HepG2 (cell line): ENCODE results near the gene PKNOX2. TPM values are rescaled to one million over a fixed set of nuclear protein-coding genes. Genes with fewer than 3 reads are reported as not detected.

ENCODE experiments used
- ATAC-seq: fragments of 200-7000 bp; cut with Tn5 transposase; 3 replicates; pipeline ENCODE4 v1.9.1; 2020; ENCODE audit warnings: mild to moderate bottlenecking, moderate library complexity
- BruUV-seq: library from RNA; stranded (reverse); fragments of 400-500 nt; replicated peaks from 2 replicates; lab custom pipeline; 2021; lab: Mats Ljungman, UMichigan
- CTCF ChIA-PET: fragments of 300-600 bp; formaldehyde crosslinking; extraction: SDS; loops from one replicate; lab custom pipeline; 2021; ENCODE audit warnings: low total read pairs, inconsistent platforms, low intra/inter-chr PET ratio; lab: Yijun Ruan, JAX
- POLR2A ChIA-PET: fragments of 350-600 bp; sonication (Branson Sonifier 250); formaldehyde crosslinking; loops from one replicate; lab custom pipeline; 2020; ENCODE audit warnings: antibody characterized with exemption, inconsistent platforms; lab: Yijun Ruan, JAX
- DNase-seq: peaks from one replicate; pipeline ENCODE4 v3.0.0-alpha.2; 2015; ENCODE audit warnings: low spot score
- FAIRE-seq: peaks from 3 replicates; lab custom pipeline; 2011; peaks lifted over from hg19 to GRCh38; lab: Jason Lieb, UNC
- H2AFZ ChIP-seq: one replicate; pipeline ENCODE4 v1.6.1; 2011; ENCODE audit warnings: low read length, inconsistent platforms
- H3K27ac ChIP-seq: fragments of 300-600 bp; 3 replicates; pipeline ENCODE4 v1.8.0; 2011; ENCODE audit warnings: mixed run types, mild to moderate bottlenecking, mixed read lengths, low read length, inconsistent platforms; ENCODE audit not compliant: insufficient read depth; ENCODE audit errors: extremely low read length
- H3K27me3 ChIP-seq, 2 experiments: fragments of 200-600 bp in 1 of 2; 2 replicates in 1 of 2; 3 replicates in 1 of 2; pipeline versions ENCODE4 v1.6.0 to v1.8.0; 2011; ENCODE audit warnings: low read length in 2 of 2, mild to moderate bottlenecking in 2 of 2, moderate library complexity in 2 of 2, inconsistent platforms in 1 of 2; ENCODE audit not compliant: insufficient read depth in 2 of 2, control insufficient read depth in 1 of 2
- H3K36me3 ChIP-seq, 2 experiments: fragments of 200-600 bp in 1 of 2; replicated peaks in 1 of 2; 2 replicates in 1 of 2; 3 replicates in 1 of 2; pipeline versions ENCODE4 v1.5.1 to v1.8.0; 2011; ENCODE audit warnings: low read length in 2 of 2, inconsistent platforms in 1 of 2; ENCODE audit not compliant: insufficient read depth in 2 of 2, control insufficient read depth in 1 of 2
- H3K4me1 ChIP-seq: 2 replicates; pipeline ENCODE4 v1.5.1; 2012; ENCODE audit warnings: low read length, inconsistent platforms; ENCODE audit not compliant: insufficient read depth
- H3K4me2 ChIP-seq: 2 replicates; pipeline ENCODE4 v1.6.0; 2011; ENCODE audit warnings: low read depth, low read length, inconsistent platforms
- H3K4me3 ChIP-seq, 3 experiments: fragments of 200-600 bp in 1 of 3; sonication (generic), shearing (Covaris generic) in 1 of 3; replicated peaks in 1 of 3; 2 replicates each; pipeline ENCODE4 v1.5.1; 2011 to 2016; ENCODE audit warnings: low read length in 3 of 3, inconsistent platforms in 2 of 3, low read depth in 2 of 3, mild to moderate bottlenecking in 2 of 3, control low read depth in 1 of 3, mixed read lengths in 1 of 3; ENCODE audit not compliant: insufficient read depth in 1 of 3
- H3K79me2 ChIP-seq: one replicate; pipeline ENCODE4 v1.6.1; 2011; ENCODE audit warnings: low read length, inconsistent platforms; ENCODE audit not compliant: insufficient read depth
- H3K9ac ChIP-seq: 2 replicates; pipeline ENCODE4 v1.6.0; 2011; ENCODE audit warnings: mild to moderate bottlenecking, low read depth, low read length, inconsistent platforms; ENCODE audit not compliant: insufficient read depth
- H3K9me3 ChIP-seq: 2 replicates; pipeline ENCODE4 v1.5.1; 2012; ENCODE audit warnings: mild to moderate bottlenecking, low read length
- H4K20me1 ChIP-seq: 2 replicates; pipeline ENCODE4 v1.6.0; 2011; ENCODE audit warnings: inconsistent platforms, mild to moderate bottlenecking, low read length, moderate library complexity; ENCODE audit not compliant: insufficient read depth
- ARNT2 ChIP-seq: sonication (generic); formaldehyde crosslinking; IDR thresholded peaks from 2 replicates; pipeline ENCODE4 v1.8.0; 2022; ENCODE audit warnings: mild to moderate bottlenecking, low read depth, missing genetic modification reagents, moderate library complexity
- EZH2 ChIP-seq: conservative IDR thresholded peaks from 2 replicates; pipeline ENCODE4 v1.6.1; 2012; ENCODE audit warnings: mild to moderate bottlenecking, low read depth, low read length, moderate library complexity
- GLI4 ChIP-seq: sonication (generic); formaldehyde crosslinking; IDR thresholded peaks from 2 replicates; pipeline ENCODE4 v1.5.1; 2020; ENCODE audit warnings: missing genetic modification reagents, mild to moderate bottlenecking, moderate library complexity, borderline replicate concordance
- HNF1B ChIP-seq: sonication (generic); formaldehyde crosslinking; IDR thresholded peaks from 2 replicates; pipeline ENCODE4 v1.5.1; 2020; ENCODE audit warnings: mild to moderate bottlenecking, moderate library complexity, missing genetic modification reagents
- MED8 ChIP-seq: sonication (generic); formaldehyde crosslinking; IDR thresholded peaks from 2 replicates; pipeline ENCODE4 v1.8.1; 2023; ENCODE audit warnings: mild to moderate bottlenecking, missing genetic modification reagents; ENCODE audit not compliant: insufficient replicate concordance
- REXO4 ChIP-seq: sonication (generic); formaldehyde crosslinking; IDR thresholded peaks from 2 replicates; pipeline ENCODE4 v1.8.0; 2022; ENCODE audit warnings: missing genetic modification reagents, mild to moderate bottlenecking, borderline replicate concordance
- SIX4 ChIP-seq: sonication (generic); formaldehyde crosslinking; IDR thresholded peaks from 2 replicates; pipeline ENCODE4 v1.4.0; 2020; ENCODE audit warnings: missing genetic modification reagents
- ZNF30 ChIP-seq: sonication (generic); formaldehyde crosslinking; IDR thresholded peaks from 2 replicates; pipeline ENCODE4 v1.5.0; 2020; ENCODE audit warnings: mild to moderate bottlenecking, missing genetic modification reagents
- ZNF326 ChIP-seq: sonication (generic); formaldehyde crosslinking; IDR thresholded peaks from 2 replicates; pipeline ENCODE4 v1.4.0; 2020; ENCODE audit warnings: missing genetic modification reagents, borderline replicate concordance
- ZNF496 ChIP-seq: sonication (generic); formaldehyde crosslinking; IDR thresholded peaks from 2 replicates; pipeline ENCODE4 v1.8.1; 2023; ENCODE audit warnings: mild to moderate bottlenecking, moderate library complexity, missing genetic modification reagents; ENCODE audit not compliant: insufficient replicate concordance
- ZNF607 ChIP-seq: sonication (generic); formaldehyde crosslinking; IDR thresholded peaks from 2 replicates; pipeline ENCODE4 v1.5.1; 2020; ENCODE audit warnings: missing genetic modification reagents, mild to moderate bottlenecking, borderline replicate concordance
- ZSCAN9 ChIP-seq: IDR thresholded peaks from 2 replicates; pipeline ENCODE4 v1.6.1; 2016; ENCODE audit warnings: borderline replicate concordance
- WGBS: methylation state at CpG from one replicate; pipeline ENCODE4 v1.1.6; 2017; ENCODE audit warnings: low lambda C conversion rate; 5-methylcytosine and 5-hydroxymethylcytosine counted together
- in situ Hi-C: cut with HindIII; loops from 2 replicates; pipeline ENCODE4 v1.10.0; 2017; ENCODE audit warnings: low pct_unique_long_range_greater_than_20kb; ENCODE audit not compliant: extremely low pct_ligation_motif_present
- intact Hi-C: fragments of 100-400 bp; cut with micrococcal nuclease; formaldehyde crosslinking; loops from one replicate; pipeline ENCODE4 v1.10.0; 2022; ENCODE audit not compliant: unreplicated experiment
- polyA plus RNA-seq, 8 experiments: library from polyadenylated mRNA; depleted of rRNA in 3 of 8; stranded (reverse) in 7 of 8; unstranded in 1 of 8; fragments of >200 nt; fragmentation: Illumina TruSeq in 4 of 8; extraction: Trizol in 4 of 8; gene quantifications; 2 replicates each; pipeline versions ENCODE4 v1.2.1 to v1.2.3, GENCODE V29; 2011 to 2016; ENCODE audit warnings: low read depth in 4 of 8, missing spikeins in 1 of 8, mixed read lengths in 1 of 8; ENCODE audit not compliant: insufficient read depth in 1 of 8
- total RNA-seq, 5 experiments: library from RNA; depleted of rRNA; stranded (reverse); fragments of >200 nt; fragmentation: Illumina TruSeq; extraction: Trizol; gene quantifications; 2 replicates each; pipeline ENCODE4 v1.2.3, GENCODE V29; 2016; ENCODE audit warnings: low read depth in 1 of 5

Gene PKNOX2
- total and polyA plus RNA-seq, 2 of the 13 experiments (the other 11 are each of a cell fraction or from before 2014, with no cell fraction given): not detected

GRCh38 chr11:125414121-125414520 is 249.6 kb downstream of the PKNOX2 start:
- no peak for DNase-seq
- FAIRE-seq: no peak
- in situ Hi-C loops: no loop called here
- Histone ChIP-seq H3K27me3 (peaks cover 8 to 54% of the 10 kb centered on the region in 2 experiments; a peak in 4 of 5 replicates), H3K4me2 (no peak overlapping the region), H3K27ac (no peak overlapping the region), H3K4me1 (no peaks in the 10 kb centered on the region)
- TF ChIP-seq ZNF607: no peak
- no peak for TF ChIP-seq ZNF326 (CRISPR knock-in tag)
- TF ChIP-seq SIX4 (CRISPR knock-in tag): no peak
- TF ChIP-seq ZSCAN9 (CRISPR knock-in tag): no peak
- no peak for TF ChIP-seq EZH2
- no peak for TF ChIP-seq REXO4 (CRISPR knock-in tag)
- TF ChIP-seq HNF1B (CRISPR knock-in tag): no peak
- TF ChIP-seq ZNF496: no peak
- no peak for TF ChIP-seq MED8 (CRISPR knock-in tag)
- TF ChIP-seq ZNF30: no peak
- TF ChIP-seq GLI4 (CRISPR knock-in tag): no peak
- TF ChIP-seq ARNT2: no peak
- TF ChIP-seq, all 625 proteins: peak for 0
- Histone ChIP-seq H3K9ac (no peak overlapping the region), H3K4me3 (no peak overlapping the region), H3K79me2 (no peaks in the 10 kb centered on the region), H4K20me1 (no peaks in the 10 kb centered on the region), H2AFZ (no peak overlapping the region), H3K9me3 (no peaks in the 10 kb centered on the region), H3K36me3 (no peaks in the 10 kb centered on the region)
- intact Hi-C loops: no loop called here
- no TSS peak for BruUV-seq
- 55% methylated on average over 4 of the region's 4 CpGs for WGBS
- ChIA-PET POLR2A (no interaction called here), CTCF (no interaction called here)
- no peak for ATAC-seq
